H1 (cell line): ENCODE results near the gene TTLL7. TPM values are rescaled to one million over a fixed set of nuclear protein-coding genes. Genes with fewer than 3 reads are reported as not detected.

Source experiments
- CTCF ChIA-PET: fragments of 300-600 bp; sonication (Branson Sonifier 250); formaldehyde crosslinking; loops from one replicate; lab custom pipeline; 2021; ENCODE audit not compliant: partially characterized antibody; lab: Charles Lee
- POLR2A ChIA-PET: fragments of 300-600 bp; sonication (Branson Sonifier 250); formaldehyde crosslinking; loops from one replicate; lab custom pipeline; 2021; ENCODE audit warnings: inconsistent platforms; ENCODE audit not compliant: partially characterized antibody; lab: Charles Lee
- DNase-seq, 2 experiments: peaks; one replicate each; pipeline versions ENCODE4 v3.0.0 to v3.0.0-alpha.2; 2010 to 2022; ENCODE audit warnings: low spot score in 2 of 2, low read depth in 1 of 2, mixed read lengths in 1 of 2
- FAIRE-seq: peaks from 2 replicates; lab custom pipeline; 2011; peaks lifted over from hg19 to GRCh38; lab: Jason Lieb, UNC
- H2AFZ ChIP-seq: 2 replicates; pipeline ENCODE4 v1.8.1; 2012; ENCODE audit warnings: low read length, inconsistent platforms
- H2AK5ac ChIP-seq: 2 replicates; pipeline ENCODE4 v1.6.1; 2013; ENCODE audit warnings: low read depth, low read length
- H2BK120ac ChIP-seq: replicated peaks from 2 replicates; pipeline ENCODE3; 2013; ENCODE audit warnings: low read depth, low read length, inconsistent platforms
- H2BK12ac ChIP-seq: 2 replicates; pipeline ENCODE4 v1.6.1; 2013; ENCODE audit warnings: low read depth, low read length
- H2BK15ac ChIP-seq: 2 replicates; pipeline ENCODE4 v1.6.1; 2013; ENCODE audit warnings: low read length
- H2BK20ac ChIP-seq: 2 replicates; pipeline ENCODE4 v1.6.1; 2013; ENCODE audit warnings: low read length
- H2BK5ac ChIP-seq: 2 replicates; pipeline ENCODE4 v1.6.1; 2013; ENCODE audit warnings: low read depth, low read length
- H3K14ac ChIP-seq: 2 replicates; pipeline ENCODE4 v1.6.1; 2013; ENCODE audit warnings: inconsistent platforms; ENCODE audit not compliant: insufficient read length
- H3K18ac ChIP-seq: 2 replicates; pipeline ENCODE4 v1.6.1; 2013; ENCODE audit warnings: low read length; ENCODE audit errors: extremely low read depth
- H3K23ac ChIP-seq: 2 replicates; pipeline ENCODE4 v1.6.1; 2013; ENCODE audit warnings: inconsistent platforms; ENCODE audit not compliant: insufficient read length
- H3K23me2 ChIP-seq: 2 replicates; pipeline ENCODE4 v1.6.1; 2013; ENCODE audit warnings: low read depth, low read length
- H3K27ac ChIP-seq: 2 replicates; pipeline ENCODE4 v1.6.1; 2011; ENCODE audit warnings: low read depth, low read length, inconsistent platforms
- H3K27me3 ChIP-seq, 4 experiments: replicated peaks in 1 of 4; 1 replicate in 1 of 4; 2 replicates in 3 of 4; pipeline versions ENCODE4 v1.6.1 to v1.8.1; 2011 to 2013; ENCODE audit warnings: low read length in 3 of 4, mild to moderate bottlenecking in 3 of 4, inconsistent platforms in 2 of 4, mixed read lengths in 2 of 4, moderate library complexity in 1 of 4; ENCODE audit not compliant: control insufficient read depth in 3 of 4, insufficient read depth in 3 of 4; ENCODE audit errors: extremely low read depth in 1 of 4
- H3K36me3 ChIP-seq, 4 experiments: 2 replicates each; pipeline versions ENCODE4 v1.6.1 to v1.8.1; 2011 to 2013; ENCODE audit warnings: mild to moderate bottlenecking in 4 of 4, low read length in 3 of 4, moderate library complexity in 2 of 4, control low read depth in 1 of 4, inconsistent platforms in 1 of 4; ENCODE audit not compliant: insufficient read depth in 4 of 4, control insufficient read depth in 2 of 4
- H3K4ac ChIP-seq: replicated peaks from 2 replicates; pipeline ENCODE3; 2013; ENCODE audit warnings: low read length, low read depth, mixed read lengths, inconsistent platforms; ENCODE audit not compliant: insufficient read length
- H3K4me1 ChIP-seq, 4 experiments: replicated peaks in 1 of 4; 1 replicate in 1 of 4; 2 replicates in 3 of 4; pipeline versions ENCODE4 v1.6.1 to v1.8.1; 2011 to 2013; ENCODE audit warnings: low read length in 3 of 4, inconsistent platforms in 2 of 4, mixed read lengths in 1 of 4; ENCODE audit not compliant: insufficient read depth in 4 of 4, control insufficient read depth in 3 of 4
- H3K4me2 ChIP-seq, 2 experiments: 2 replicates each; pipeline versions ENCODE4 v1.6.1 to v1.8.1; 2011 to 2013; ENCODE audit warnings: low read depth in 2 of 2, low read length in 2 of 2, control low read depth in 1 of 2, inconsistent platforms in 1 of 2, mild to moderate bottlenecking in 1 of 2; ENCODE audit not compliant: insufficient read depth in 1 of 2
- H3K4me3 ChIP-seq, 4 experiments: fragments of 200-600, 300-600 bp in 1 of 4; sonication (generic), shearing (Covaris generic), sonication (Bioruptor Twin) in 1 of 4; 2 replicates each; pipeline versions ENCODE4 v1.5.1 to v1.8.1; 2011 to 2016; ENCODE audit warnings: low read length in 4 of 4, low read depth in 3 of 4, control low read depth in 2 of 4, inconsistent platforms in 2 of 4, mild to moderate bottlenecking in 2 of 4, mixed read lengths in 1 of 4, moderate library complexity in 1 of 4; ENCODE audit not compliant: insufficient read depth in 2 of 4; ENCODE audit errors: extremely low read depth in 1 of 4
- H3K56ac ChIP-seq: replicated peaks from 2 replicates; pipeline ENCODE3; 2013; ENCODE audit warnings: low read depth, mild to moderate bottlenecking, mixed read lengths, low read length, inconsistent platforms; ENCODE audit not compliant: insufficient read length
- H3K79me1 ChIP-seq: 2 replicates; pipeline ENCODE4 v1.6.1; 2013; ENCODE audit warnings: low read depth, low read length, control low read depth
- H3K79me2 ChIP-seq, 2 experiments: 2 replicates each; pipeline versions ENCODE4 v1.6.1 to v1.8.1; 2012 to 2013; ENCODE audit warnings: low read length in 2 of 2, mild to moderate bottlenecking in 2 of 2, inconsistent platforms in 1 of 2; ENCODE audit not compliant: insufficient read depth in 2 of 2, control insufficient read depth in 1 of 2
- H3K9ac ChIP-seq, 4 experiments: replicated peaks in 1 of 4; 1 replicate in 1 of 4; 2 replicates in 3 of 4; pipeline versions ENCODE4 v1.6.1 to v1.8.1; 2011 to 2013; ENCODE audit warnings: low read depth in 3 of 4, low read length in 3 of 4, control low read depth in 2 of 4, mild to moderate bottlenecking in 2 of 4, moderate library complexity in 2 of 4, inconsistent platforms in 1 of 4; ENCODE audit errors: extremely low read depth in 1 of 4
- H3K9me3 ChIP-seq, 2 experiments: 2 replicates each; pipeline versions ENCODE4 v1.6.1 to v1.8.1; 2012 to 2013; ENCODE audit warnings: mild to moderate bottlenecking in 2 of 2, moderate library complexity in 2 of 2, control low read depth in 1 of 2, inconsistent platforms in 1 of 2, low read depth in 1 of 2, low read length in 1 of 2, mixed read lengths in 1 of 2; ENCODE audit not compliant: insufficient read depth in 2 of 2
- H4K20me1 ChIP-seq, 2 experiments: replicated peaks in 1 of 2; 2 replicates each; pipeline versions ENCODE3 to v1.8.1; 2011 to 2013; ENCODE audit warnings: inconsistent platforms in 2 of 2, low read length in 2 of 2, mild to moderate bottlenecking in 1 of 2; ENCODE audit not compliant: insufficient read depth in 2 of 2, control insufficient read depth in 1 of 2
- H4K5ac ChIP-seq: 2 replicates; pipeline ENCODE4 v1.6.1; 2013; ENCODE audit warnings: low read length, low read depth, mixed read lengths, inconsistent platforms; ENCODE audit not compliant: insufficient read length
- H4K8ac ChIP-seq: 2 replicates; pipeline ENCODE4 v1.8.0; 2013; ENCODE audit warnings: mild to moderate bottlenecking, moderate library complexity, low read length, inconsistent platforms; ENCODE audit not compliant: insufficient read depth; ENCODE audit errors: extremely low read depth
- H4K91ac ChIP-seq: replicated peaks from 2 replicates; pipeline ENCODE3; 2013; ENCODE audit warnings: low read length, mixed read lengths, inconsistent platforms; ENCODE audit not compliant: insufficient read length
- ATF2 ChIP-seq: IDR thresholded peaks from 2 replicates; pipeline ENCODE4 v1.6.1; 2012; ENCODE audit warnings: low read length, inconsistent platforms
- GTF2F1 ChIP-seq: IDR thresholded peaks from 2 replicates; pipeline ENCODE4 v1.6.1; 2012; ENCODE audit warnings: low read depth, low read length, improper control_type of control experiment, borderline replicate concordance
- KDM5A ChIP-seq: fragments of 200-600 bp; IDR thresholded peaks from 2 replicates; pipeline ENCODE4 v1.7.1; 2012; ENCODE audit warnings: mild to moderate bottlenecking, low read length, inconsistent platforms, mixed read lengths
- POLR2A ChIP-seq, 2 experiments: IDR thresholded peaks; 1 replicate in 1 of 2; 2 replicates in 1 of 2; pipeline ENCODE4 v1.6.1; 2011; ENCODE audit warnings: low read depth in 2 of 2, low read length in 2 of 2, mild to moderate bottlenecking in 2 of 2; ENCODE audit errors: control extremely low read depth in 1 of 2
- POU5F1 ChIP-seq: IDR thresholded peaks from 2 replicates; pipeline ENCODE4 v1.6.1; 2011; ENCODE audit warnings: low read depth, mild to moderate bottlenecking, low read length, moderate library complexity
- RAD21 ChIP-seq, 2 experiments: IDR thresholded peaks in 1 of 2; conservative IDR thresholded peaks in 1 of 2; 2 replicates each; pipeline ENCODE4 v1.6.1; 2011; ENCODE audit warnings: low read depth in 2 of 2, low read length in 2 of 2, improper control_type of control experiment in 1 of 2, inconsistent platforms in 1 of 2, mild to moderate bottlenecking in 1 of 2, moderate library complexity in 1 of 2
- SP4 ChIP-seq: IDR thresholded peaks from 2 replicates; pipeline ENCODE4 v1.6.1; 2012; ENCODE audit warnings: low read length, inconsistent platforms
- TAF7 ChIP-seq: optimal IDR thresholded peaks from 2 replicates; pipeline ENCODE3; 2011; ENCODE audit warnings: low read depth, mild to moderate bottlenecking, inconsistent platforms, low read length, moderate library complexity, borderline replicate concordance
- WGBS, 2 experiments: shearing (Covaris generic) in 1 of 2; methylation state at CpG; one replicate each; pipeline versions ENCODE4 v1.1.6 to v1.1.7; 2013 to 2015; ENCODE audit warnings: low lambda C conversion rate in 2 of 2, mixed read lengths in 2 of 2, inconsistent platforms in 1 of 2, low coverage in 1 of 2, missing lambda C conversion rate in 1 of 2; ENCODE audit not compliant: insufficient replicate concordance in 2 of 2, insufficient coverage in 1 of 2, insufficient read length in 1 of 2; ENCODE audit errors: extremely low coverage in 1 of 2, missing lambda C conversion rate in 1 of 2; 5-methylcytosine and 5-hydroxymethylcytosine counted together
- polyA plus RNA-seq, 7 experiments: library from polyadenylated mRNA; depleted of rRNA in 3 of 7; stranded (reverse) in 5 of 7; unstranded in 2 of 7; fragments of >200 nt in 5 of 7; fragments of 200-250 nt in 2 of 7; gene quantifications; 1 replicate in 5 of 7; 2 replicates in 1 of 7; 4 replicates in 1 of 7; pipeline versions ENCODE4 v1.2.1 to v1.2.3, GENCODE V29; 2011 to 2013; ENCODE audit warnings: missing spikeins in 2 of 7, mixed read lengths in 2 of 7
- total RNA-seq: library from RNA; stranded (reverse); fragmentation: NEBNext Ultra II Directional; extraction: Animal tissue kit (Norgen Biotek cat#: 25700); gene quantifications from 2 replicates; pipeline ENCODE4 v1.2.1, GENCODE V29; 2021

TTLL7 gene
- total and polyA plus RNA-seq, 2 of the 8 experiments (the other 6 are each of a cell fraction or from before 2014, with no cell fraction given) = 1.9 to 7.9 TPM

- Histone ChIP-seq H4K20me1 (no peaks in the 10 kb centered on the region), H2AK5ac (no peak overlapping the region)
- POLR2A ChIA-PET = no interaction called here
These were observed 66.7 kb downstream of the TTLL7 start for GRCh38 chr1:83932281-83932680.

More at GRCh38 chr1:83932281-83932680, 66.7 kb downstream of the TTLL7 start:
- WGBS, 2 experiments = 83% methylated on average over 4 of the region's 4 CpGs; no CpG with 5 or more reads in 1 of the 2 experiments
- H3K4me3 ChIP-seq = no peak overlapping the region
- H3K79me2 ChIP-seq = no peaks in the 10 kb centered on the region
- H3K14ac ChIP-seq = no peak overlapping the region
- no peak overlapping the region for H2BK5ac ChIP-seq
- no peaks in the 10 kb centered on the region for H3K79me1 ChIP-seq
- H3K27me3 ChIP-seq = no peaks in the 10 kb centered on the region
- no peak overlapping the region for H3K9ac ChIP-seq
- H3K4me2 ChIP-seq = no peak overlapping the region
- H4K5ac ChIP-seq = no peak overlapping the region
- CTCF ChIA-PET = interaction anchor here (0.7 to 3.4 kb wide), 34 partner anchors 10 to 1003 kb away, joined by 3 to 20 read pairs (median 3); partner anchors contain the start of gene PRKACB
- no peak overlapping the region for H4K91ac ChIP-seq
- no peaks in the 10 kb centered on the region for H3K4me1 ChIP-seq
- H3K27ac ChIP-seq = no peak overlapping the region
- H2BK120ac ChIP-seq = no peak overlapping the region
- H2BK20ac ChIP-seq = no peak overlapping the region
- H3K4ac ChIP-seq = no peak overlapping the region
- H2BK15ac ChIP-seq = no peak overlapping the region
- H4K8ac ChIP-seq = no peak overlapping the region
- no peaks in the 10 kb centered on the region; a peak in 1 of 8 replicates for H3K36me3 ChIP-seq
- H2BK12ac ChIP-seq = no peak overlapping the region
- H3K23me2 ChIP-seq = no peaks in the 10 kb centered on the region
- H2AFZ ChIP-seq = no peak overlapping the region
- no peak overlapping the region for H3K18ac ChIP-seq
- DNase-seq (no peak), FAIRE-seq (no peak)
- TF ChIP-seq POLR2A (IDR thresholded peaks at IDR 0.05; ENCODE audit: control extremely low read depth in 1 of 2, low read depth in 2 of 2, low read length in 2 of 2) = no peak
- TF ChIP-seq RAD21 (IDR thresholded peaks at IDR 0.05 in 1 of 2, conservative IDR thresholded peaks at IDR 0.05 in 1 of 2; ENCODE audit: low read depth in 2 of 2, low read length in 2 of 2) = no peak
- TF ChIP-seq POU5F1 = no peak
- no peak for TF ChIP-seq KDM5A
- TF ChIP-seq ATF2 = no peak
- no peak for TF ChIP-seq SP4
- no peak for TF ChIP-seq GTF2F1
- no peak for TF ChIP-seq TAF7
- no peak overlapping the region for H3K23ac ChIP-seq
- no peaks in the 10 kb centered on the region for H3K9me3 ChIP-seq
- H3K56ac ChIP-seq = no peak overlapping the region
